Activated CD8-positive, alpha-beta memory T cell treated with anti-CD3 and anti-CD28 coated beads, Interleukin-2, amount 50 U/mL, for 1 hour (primary cell): Measurements from ENCODE around the gene GPRC5B.

Experiments used
- DNase-seq: peaks from one replicate; pipeline ENCODE4 v3.0.0-alpha.2; 2020; ENCODE audit errors: extremely low read depth

GPRC5B gene

DNA sequence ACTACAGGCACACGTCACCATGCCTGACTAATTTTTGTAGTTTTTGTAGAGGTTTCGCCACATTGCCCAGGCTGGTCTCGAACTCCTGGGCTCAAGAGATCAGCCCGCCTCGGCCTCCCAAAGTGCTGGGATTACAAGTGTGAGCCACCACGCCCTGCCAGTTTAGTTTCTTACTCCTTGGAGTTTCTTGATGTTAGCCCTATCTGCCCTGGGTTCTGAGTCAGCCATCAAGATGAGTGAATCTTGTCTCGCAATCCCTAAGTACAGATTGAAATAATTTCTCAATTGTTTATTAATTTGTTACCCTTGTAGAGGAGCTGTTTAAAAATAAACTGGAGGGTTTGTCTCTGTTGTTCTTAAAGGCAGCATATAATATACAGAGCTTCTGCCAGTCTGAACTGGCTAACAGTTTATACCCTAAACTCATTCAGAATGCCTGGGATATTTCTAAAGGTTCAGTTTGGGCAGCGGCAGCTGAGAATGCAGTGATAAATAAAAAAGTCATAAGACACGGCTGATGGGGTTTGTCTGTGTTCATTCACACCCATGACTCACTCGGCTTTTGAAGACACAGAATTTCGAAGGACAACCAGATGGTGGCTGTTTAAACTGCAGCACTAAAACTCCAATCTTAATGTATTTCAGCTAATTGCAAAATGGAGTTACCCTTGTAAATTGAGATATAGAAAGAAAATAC, 39.6 kb downstream of the GPRC5B start:
- DNase-seq = no peak

- no peak for DNase-seq
These were observed 41.3 kb downstream of the GPRC5B start for GRCh38 chr16:19843371-19843770.

GRCh38 chr16:19842426-19843157, 42.1 kb downstream of the GPRC5B start:
- no peak for DNase-seq

GRCh38 chr16:19841184-19841583, 43.5 kb downstream of the GPRC5B start:
- no peak for DNase-seq

GRCh38 chr16:19840524-19841110, 44.0 kb downstream of the GPRC5B start:
- DNase-seq = no peak

GRCh38 chr16:19837984-19838707, 46.5 kb downstream of the GPRC5B start:
- no peak for DNase-seq

DNA sequence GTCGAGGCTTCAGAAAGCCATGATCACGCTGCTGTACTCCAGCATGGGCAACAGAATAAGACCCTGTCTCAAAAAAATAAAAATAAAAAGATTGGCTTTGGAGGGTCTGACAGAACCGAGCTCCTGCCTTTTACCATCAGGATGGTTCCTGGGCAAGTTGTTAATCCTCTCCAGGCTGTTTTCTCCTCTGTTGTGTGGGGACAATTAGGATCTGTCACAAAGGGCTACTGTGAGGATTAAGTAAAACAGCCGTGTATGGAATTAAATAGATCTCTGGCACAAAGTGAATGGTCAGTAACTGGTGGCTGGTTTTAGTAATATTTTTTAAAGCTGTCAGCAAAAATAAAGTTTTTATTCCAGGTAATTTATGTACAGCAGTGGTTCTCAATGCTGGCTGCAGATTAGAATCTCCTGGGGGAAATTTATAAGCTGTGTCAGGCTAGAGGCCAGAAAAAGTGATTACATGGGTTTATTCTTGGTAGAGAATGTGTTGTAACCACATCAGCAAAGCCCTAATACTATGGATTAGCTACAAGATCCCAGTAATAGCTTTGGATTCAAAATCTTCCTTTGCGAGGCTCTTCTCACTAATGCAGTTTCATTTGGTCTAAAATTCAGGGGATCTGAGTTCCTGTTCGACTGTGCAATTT, 47.2 kb downstream of the GPRC5B start:
- DNase-seq = no peak

GRCh38 chr16:19835968-19836421, 48.7 kb downstream of the GPRC5B start:
- DNase-seq = no peak

DNA sequence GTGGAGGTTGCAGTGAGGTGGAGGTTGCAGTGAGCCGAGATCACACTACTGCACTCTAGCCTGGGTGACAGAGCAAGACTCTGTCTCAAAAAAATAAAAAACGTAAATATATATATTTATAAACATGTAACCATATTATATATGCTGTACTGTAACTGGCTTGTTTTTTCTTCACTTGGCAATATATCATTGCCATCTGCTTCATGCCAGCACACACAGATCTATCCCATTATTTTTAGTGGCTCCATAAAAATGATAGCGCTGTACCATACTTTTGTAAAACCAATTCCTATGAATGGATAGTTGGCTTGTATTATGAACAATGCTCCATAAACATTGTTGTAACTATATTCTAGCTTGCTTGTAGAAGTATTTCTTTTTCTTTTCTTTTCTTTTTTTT, 49.5 kb downstream of the GPRC5B start:
- DNase-seq = no peak

DNA sequence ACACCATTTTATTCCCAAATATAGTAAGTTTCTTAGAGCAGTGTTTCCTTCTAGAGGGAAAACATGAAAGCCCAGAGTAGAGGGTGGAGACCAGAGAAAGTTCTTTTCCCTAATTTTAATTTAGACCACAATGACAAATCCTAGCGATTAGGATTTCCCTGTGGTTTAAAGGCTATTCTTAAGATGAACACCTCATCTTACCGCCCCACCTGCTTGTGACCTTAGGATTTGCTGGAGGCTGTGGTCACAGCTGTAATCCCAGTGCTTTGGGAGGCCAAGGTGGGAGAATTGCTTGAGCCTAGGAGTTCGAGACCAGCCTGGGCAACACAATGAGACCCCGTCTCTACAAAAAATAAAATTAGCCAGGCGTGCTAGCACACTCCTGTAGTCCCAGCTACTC, 51.1 kb downstream of the GPRC5B start:
- no peak for DNase-seq

DNA sequence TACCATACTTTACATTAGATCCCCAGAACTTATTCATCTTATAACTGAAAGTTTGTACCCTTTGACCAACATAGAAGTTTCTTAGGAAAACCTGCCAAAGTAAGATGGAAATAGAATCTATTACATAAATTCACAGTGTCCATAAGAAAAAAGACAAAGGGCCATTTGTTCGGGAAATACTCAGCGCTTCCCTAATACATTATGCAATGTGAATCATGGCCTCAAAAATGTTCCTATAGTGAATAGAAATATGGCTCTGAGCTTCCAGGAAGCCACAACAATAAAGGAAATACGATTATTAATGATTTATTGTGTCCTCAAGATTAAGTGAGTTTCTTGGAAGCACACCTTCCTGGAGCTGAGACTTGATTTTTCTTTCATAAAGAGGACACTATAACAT, 51.5 kb downstream of the GPRC5B start:
- DNase-seq = no peak

DNA sequence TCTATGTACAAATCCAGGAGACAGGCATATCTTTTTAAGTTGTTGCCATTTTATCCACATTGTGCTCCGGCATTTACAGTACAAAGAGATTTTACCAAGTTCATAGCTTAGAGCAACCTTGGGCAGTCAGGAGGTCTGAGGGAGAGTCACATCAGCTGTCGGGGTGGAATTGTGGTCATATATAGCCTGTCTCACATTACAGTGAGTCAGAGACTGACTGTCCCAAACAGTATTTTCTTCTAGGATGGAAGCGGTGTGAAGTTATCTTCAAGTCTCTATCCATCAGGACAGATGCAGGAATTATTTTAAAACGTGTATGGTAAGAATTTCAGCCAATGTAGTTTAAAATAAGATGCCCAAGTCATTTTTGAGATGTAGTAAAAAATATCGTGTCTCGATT, 53.0 kb downstream of the GPRC5B start:
- no peak for DNase-seq

DNA sequence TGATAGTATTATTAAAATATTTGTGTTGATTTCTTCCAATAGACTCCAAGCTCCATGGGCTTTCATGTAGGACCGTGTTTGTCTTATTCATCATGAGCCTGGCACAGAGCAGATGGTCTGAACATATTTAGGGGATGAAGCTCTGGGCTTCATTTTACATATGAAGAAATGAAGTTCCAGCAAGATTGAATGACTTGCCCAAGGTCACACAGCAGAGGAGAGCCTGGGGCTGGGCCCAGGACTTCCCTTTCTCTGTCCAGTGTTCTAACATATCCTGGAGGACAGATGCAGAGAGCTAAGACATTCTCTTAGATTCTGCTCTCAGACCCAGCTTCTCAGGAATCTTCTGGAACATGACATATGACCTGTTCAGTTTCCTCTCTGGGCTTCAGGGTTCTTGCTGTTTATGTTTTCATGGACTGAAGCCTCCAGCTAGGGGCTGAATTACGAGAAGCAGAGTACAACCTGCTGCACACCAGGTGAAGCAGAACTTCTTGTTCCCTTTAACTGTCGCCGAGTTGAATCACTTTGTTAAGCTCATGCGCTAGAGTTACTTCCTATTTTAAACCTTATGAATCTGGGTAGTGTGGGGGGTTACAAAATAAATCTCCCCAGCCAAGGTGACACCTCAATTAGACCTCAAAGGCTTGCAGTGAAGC, 53.6 kb downstream of the GPRC5B start:
- no peak for DNase-seq

- no peak for DNase-seq
These were observed 54.6 kb downstream of the GPRC5B start for GRCh38 chr16:19829844-19830692.

GRCh38 chr16:19824216-19824615, 60.4 kb downstream of the GPRC5B start:
- DNase-seq = no peak

- no peak for DNase-seq
These were observed 61.3 kb downstream of the GPRC5B start for GRCh38 chr16:19823322-19823721.

GRCh38 chr16:19822533-19822932, 62.1 kb downstream of the GPRC5B start:
- DNase-seq = no peak

- DNase-seq = no peak
These were observed 66.8 kb downstream of the GPRC5B start for GRCh38 chr16:19817875-19818274.

GRCh38 chr16:19817122-19817521, 67.5 kb downstream of the GPRC5B start:
- DNase-seq = no peak

- DNase-seq = no peak
These were observed 69.2 kb downstream of the GPRC5B start for GRCh38 chr16:19815418-19815817.
